Lung (tissue), 12 donors: ENCODE data around the gene PRKCH. TPM values are rescaled to one million over a fixed set of nuclear protein-coding genes. Genes with fewer than 3 reads are reported as not detected.

Experiments used
- ATAC-seq: fragments of 200-7000 bp; cut with Tn5 transposase; one replicate; pipeline ENCODE4 v1.9.1; 2020; ENCODE audit warnings: moderate number of reproducible peaks; ENCODE audit not compliant: insufficient read depth, low FRiP score
- DNase-seq, 3 donors: peaks; one replicate each; pipeline ENCODE4 v3.0.0-alpha.2; 2013 to 2017
- H3K27ac ChIP-seq, 2 donors: one replicate each; pipeline ENCODE4 v1.5.1; 2013; ENCODE audit warnings: mild to moderate bottlenecking in 2 of 2, moderate library complexity in 2 of 2, control low read depth in 1 of 2, inconsistent platforms in 1 of 2, low read depth in 1 of 2, low read length in 1 of 2
- H3K27me3 ChIP-seq, 3 donors: one replicate each; pipeline ENCODE4 v1.5.1; 2013; ENCODE audit warnings: low read length in 2 of 3; ENCODE audit not compliant: control insufficient read depth in 3 of 3, insufficient read depth in 3 of 3
- H3K36me3 ChIP-seq, 4 donors: one replicate each; pipeline ENCODE4 v1.5.1; 2013; ENCODE audit warnings: low read length in 4 of 4, mild to moderate bottlenecking in 1 of 4, moderate library complexity in 1 of 4; ENCODE audit not compliant: control insufficient read depth in 4 of 4, insufficient read depth in 4 of 4
- H3K4me1 ChIP-seq, 5 donors: one replicate each; pipeline ENCODE4 v1.5.1; 2013; ENCODE audit warnings: low read length in 5 of 5, mild to moderate bottlenecking in 2 of 5, moderate library complexity in 1 of 5; ENCODE audit not compliant: control insufficient read depth in 5 of 5, insufficient read depth in 5 of 5
- H3K4me3 ChIP-seq: one replicate; pipeline ENCODE4 v1.5.1; 2013; ENCODE audit warnings: mild to moderate bottlenecking, control low read depth, moderate library complexity
- H3K9ac ChIP-seq, 2 donors: one replicate each; pipeline ENCODE4 v1.5.1; 2013; ENCODE audit warnings: low read length in 2 of 2, control low read depth in 1 of 2; ENCODE audit not compliant: insufficient read depth in 1 of 2
- H3K9me3 ChIP-seq, 4 donors: one replicate each; pipeline ENCODE4 v1.5.1; 2013; ENCODE audit warnings: low read length in 3 of 4, mild to moderate bottlenecking in 1 of 4, moderate library complexity in 1 of 4; ENCODE audit not compliant: control insufficient read depth in 4 of 4, insufficient read depth in 3 of 4
- CTCF ChIP-seq: IDR thresholded peaks from 2 replicates; pipeline ENCODE4 v1.5.1; 2012; ENCODE audit warnings: mild to moderate bottlenecking; ENCODE audit errors: control extremely low read depth, extremely low read depth
- WGBS, 2 donors: extraction: QIAGEN DNeasy Blood & Tissue Kit; methylation state at CpG; one replicate each; pipeline ENCODE4 v1.1.7; 2013; 5-methylcytosine and 5-hydroxymethylcytosine counted together
- polyA plus RNA-seq, 2 donors: library from polyadenylated mRNA; stranded (reverse); fragments of 200-250 nt; gene quantifications; one replicate each; pipeline ENCODE4 v1.2.1, GENCODE V29; 2013
- total RNA-seq, 2 donors: library from RNA; depleted of rRNA in 1 of 2; stranded (reverse); fragments of >200 nt in 1 of 2; gene quantifications; one replicate each; pipeline ENCODE4 v1.2.1, GENCODE V29; 2014 to 2021
- donor health status: control.
- donor health status: control.
- donor health status: Bipolar disorder and iron deficiency.
- donor health status: healthy.
- donor health status: DM: yes; HTN: yes; CAD: no.

PRKCH gene
- total and polyA plus RNA-seq, 4 donors, result 12.9 to 126 (median 51.4) TPM

DNA sequence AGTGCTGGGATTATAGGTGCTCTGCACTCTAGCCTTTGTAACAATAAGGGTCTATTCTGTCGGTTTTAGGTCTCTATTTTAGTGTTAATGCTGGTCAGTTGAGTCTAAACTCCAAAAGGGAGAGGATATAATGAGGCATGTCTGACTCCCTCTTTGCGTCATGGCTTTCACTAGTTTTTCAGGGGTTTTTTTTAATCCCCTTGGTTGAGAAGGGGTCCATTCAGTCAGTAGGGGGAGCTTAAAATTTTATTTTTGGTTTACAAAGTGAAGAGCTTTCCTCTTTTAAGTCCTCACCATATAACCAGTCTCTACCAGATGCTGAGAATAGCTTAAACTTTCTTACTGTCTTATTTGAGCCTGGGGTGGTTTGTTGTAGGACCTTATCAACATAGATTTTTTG is 106.9 kb downstream of the PRKCH start:
- H3K9ac ChIP-seq, result no peak overlapping the region
- no peak for TF ChIP-seq CTCF
- H3K4me1 ChIP-seq, result peaks cover 0 to 9% (median 5%) of the 10 kb centered on the region in 5 donors
- H3K4me3 ChIP-seq, result no peak overlapping the region
- WGBS, 2 donors, result 84 to 90% methylated on average over 2 of the region's 2 CpGs
- DNase-seq, result no peak
- H3K9me3 ChIP-seq, result no peaks in the 10 kb centered on the region
- H3K27ac ChIP-seq, result no peak overlapping the region
- no peak for ATAC-seq
- no peaks in the 10 kb centered on the region for H3K27me3 ChIP-seq
- no peaks in the 10 kb centered on the region for H3K36me3 ChIP-seq

- TF ChIP-seq CTCF, result no peak
- whole genome bisulfite sequencing, 2 donors, result 85 to 87% methylated on average over 2 of the region's 2 CpGs
- no peak overlapping the region for H3K4me3 ChIP-seq
Observed at GRCh38 chr14:61429316-61429715, 107.9 kb downstream of the PRKCH start.

DNA sequence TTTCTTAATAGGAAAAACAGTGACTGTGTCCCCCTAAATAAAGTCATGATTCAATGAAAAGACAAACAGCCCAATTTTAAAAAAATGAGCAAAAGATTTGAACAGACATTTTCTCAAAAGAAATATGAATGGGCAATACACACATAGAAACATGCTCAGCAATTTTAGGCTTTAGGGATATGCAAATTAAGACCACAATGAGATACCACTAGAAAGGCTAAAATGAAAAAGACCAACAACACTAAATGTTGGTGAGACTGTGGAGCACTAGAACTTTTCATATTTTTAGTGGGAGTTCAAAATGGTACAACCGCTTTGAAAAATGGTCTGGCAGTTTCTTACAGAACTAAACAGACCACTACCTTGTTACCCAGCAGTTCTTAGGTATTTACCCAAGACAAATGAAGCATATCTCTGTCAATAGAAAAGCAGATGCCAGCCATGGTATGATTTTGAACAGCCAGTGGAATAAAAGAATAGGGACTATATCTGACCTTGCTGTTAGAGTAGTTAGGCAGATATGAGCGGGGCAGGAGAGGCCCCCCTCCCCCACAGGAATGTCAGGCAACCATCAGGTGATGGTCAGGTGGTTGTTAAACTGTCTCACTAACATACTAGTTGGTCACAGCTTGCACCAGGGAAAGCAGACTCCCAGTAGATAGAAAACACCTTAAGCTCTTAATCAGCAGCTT is 108.8 kb downstream of the PRKCH start:
- DNase-seq (no peak), ATAC-seq (no peak)
- H3K4me1 ChIP-seq, result peaks cover 0 to 9% (median 4%) of the 10 kb centered on the region in 5 donors
- H3K9me3 ChIP-seq, result no peaks in the 10 kb centered on the region
- no peaks in the 10 kb centered on the region for H3K27me3 ChIP-seq
- no peak overlapping the region for H3K9ac ChIP-seq
- 86 to 94% methylated on average over 2 of the region's 2 CpGs for WGBS, 2 donors
- no peak overlapping the region for H3K4me3 ChIP-seq
- TF ChIP-seq CTCF, result no peak
- H3K36me3 ChIP-seq, result no peaks in the 10 kb centered on the region
- H3K27ac ChIP-seq, result no peak overlapping the region

More at GRCh38 chr14:61429316-61429715, 107.9 kb downstream of the PRKCH start:
- Histone ChIP-seq H3K36me3 (no peaks in the 10 kb centered on the region), H3K9me3 (no peaks in the 10 kb centered on the region), H3K9ac (no peak overlapping the region), H3K4me1 (peaks cover 0 to 9% (median 2%) of the 10 kb centered on the region in 5 donors), H3K27me3 (no peaks in the 10 kb centered on the region), H3K27ac (no peak overlapping the region)
- ATAC-seq (no peak), DNase-seq (no peak)
